IMR-90 (cell line): ENCODE results near the gene TSEN15. TPM values are rescaled to one million over a fixed set of nuclear protein-coding genes. Genes with fewer than 3 reads are reported as not detected.

Source experiments
- ATAC-seq: fragments of 200-7000 bp; cut with Tn5 transposase; 2 replicates; pipeline ENCODE4 v1.9.1; 2020; ENCODE audit warnings: low read depth, mild to moderate bottlenecking, moderate library complexity
- BruUV-seq: library from RNA; stranded (reverse); fragments of 400-500 nt; replicated peaks from 2 replicates; lab custom pipeline; 2021; lab: Mats Ljungman, UMichigan
- CTCF ChIA-PET: fragments of 300-600 bp; formaldehyde crosslinking; extraction: SDS; loops from one replicate; lab custom pipeline; 2021; ENCODE audit warnings: antibody characterized with exemption; lab: Yijun Ruan, JAX
- POLR2A ChIA-PET: fragments of 300-600 bp; sonication (Branson Sonifier 250); formaldehyde crosslinking; loops from one replicate; lab custom pipeline; 2022; ENCODE audit warnings: antibody characterized with exemption; ENCODE audit not compliant: unreplicated experiment; lab: Charles Lee
- DNase-seq: peaks from one replicate; pipeline ENCODE4 v3.0.0; 2013
- H2AFZ ChIP-seq: replicated peaks from 2 replicates; pipeline ENCODE3; 2013; ENCODE audit warnings: low read length, mild to moderate bottlenecking; ENCODE audit not compliant: poor library complexity
- H2AK5ac ChIP-seq: 2 replicates; pipeline ENCODE4 v1.6.1; 2013; ENCODE audit warnings: low read depth, low read length, inconsistent platforms
- H2AK9ac ChIP-seq: replicated peaks from 2 replicates; pipeline ENCODE3; 2013; ENCODE audit warnings: mild to moderate bottlenecking, low read depth, low read length, moderate library complexity; ENCODE audit not compliant: poor library complexity
- H2BK120ac ChIP-seq: 2 replicates; pipeline ENCODE4 v1.6.1; 2013; ENCODE audit warnings: low read depth, low read length, inconsistent platforms
- H2BK15ac ChIP-seq: 3 replicates; pipeline ENCODE4 v1.6.1; 2013; ENCODE audit warnings: low read depth, low read length, inconsistent platforms
- H2BK20ac ChIP-seq: 2 replicates; pipeline ENCODE4 v1.6.1; 2013; ENCODE audit warnings: low read depth, mild to moderate bottlenecking, inconsistent platforms, low read length, moderate library complexity
- H2BK5ac ChIP-seq: 2 replicates; pipeline ENCODE4 v1.6.1; 2013; ENCODE audit warnings: mild to moderate bottlenecking, low read depth, low read length, inconsistent platforms; ENCODE audit not compliant: poor library complexity, severe bottlenecking
- H3K14ac ChIP-seq: replicated peaks from 2 replicates; pipeline ENCODE4 v1.6.1; 2013; ENCODE audit warnings: low read depth, low read length, inconsistent platforms
- H3K18ac ChIP-seq: 2 replicates; pipeline ENCODE4 v1.6.1; 2013; ENCODE audit warnings: low read depth, low read length, control low read depth
- H3K23ac ChIP-seq: 2 replicates; pipeline ENCODE4 v1.6.1; 2013; ENCODE audit warnings: low read depth, low read length, inconsistent platforms
- H3K27ac ChIP-seq: 2 replicates; pipeline ENCODE4 v1.5.1; 2013; ENCODE audit warnings: mild to moderate bottlenecking, control low read depth, low read length; ENCODE audit not compliant: insufficient read depth
- H3K27me3 ChIP-seq: 2 replicates; pipeline ENCODE4 v1.6.1; 2013; ENCODE audit warnings: low read length; ENCODE audit not compliant: control insufficient read depth, insufficient read depth
- H3K36me3 ChIP-seq: 2 replicates; pipeline ENCODE4 v1.6.1; 2013; ENCODE audit warnings: low read length, mixed read lengths; ENCODE audit not compliant: control insufficient read depth, insufficient read depth
- H3K4ac ChIP-seq: 2 replicates; pipeline ENCODE4 v1.6.1; 2013; ENCODE audit warnings: low read depth, low read length, inconsistent platforms
- H3K4me1 ChIP-seq: 2 replicates; pipeline ENCODE4 v1.6.1; 2013; ENCODE audit warnings: low read length, mixed read lengths; ENCODE audit not compliant: control insufficient read depth, insufficient read depth
- H3K4me2 ChIP-seq: 2 replicates; pipeline ENCODE4 v1.6.1; 2013; ENCODE audit warnings: low read depth, mild to moderate bottlenecking, control low read depth, low read length, moderate library complexity
- H3K4me3 ChIP-seq: 2 replicates; pipeline ENCODE4 v1.5.1; 2013; ENCODE audit warnings: low read depth, mild to moderate bottlenecking, control low read depth, low read length, moderate library complexity; ENCODE audit not compliant: insufficient read depth
- H3K56ac ChIP-seq: 2 replicates; pipeline ENCODE4 v1.6.1; 2013; ENCODE audit warnings: low read length, inconsistent platforms; ENCODE audit not compliant: insufficient read depth; ENCODE audit errors: extremely low read depth
- H3K79me1 ChIP-seq, 2 experiments: 2 replicates each; pipeline ENCODE4 v1.6.1; 2013; ENCODE audit warnings: low read length in 2 of 2, inconsistent platforms in 1 of 2, low read depth in 1 of 2
- H3K9ac ChIP-seq: 2 replicates; pipeline ENCODE4 v1.6.1; 2013; ENCODE audit warnings: low read depth, low read length, control low read depth
- H3K9me1 ChIP-seq: 2 replicates; pipeline ENCODE4 v1.6.1; 2013; ENCODE audit warnings: low read length, inconsistent platforms; ENCODE audit not compliant: insufficient read depth
- H3K9me3 ChIP-seq: 2 replicates; pipeline ENCODE4 v1.6.1; 2013; ENCODE audit warnings: low read length; ENCODE audit not compliant: control insufficient read depth, insufficient read depth
- H4K20me1 ChIP-seq: 2 replicates; pipeline ENCODE4 v1.6.1; 2013; ENCODE audit warnings: low read length, inconsistent platforms; ENCODE audit not compliant: insufficient read depth
- H4K5ac ChIP-seq: 2 replicates; pipeline ENCODE4 v1.6.1; 2013; ENCODE audit warnings: mild to moderate bottlenecking, low read depth, low read length, control low read depth
- H4K8ac ChIP-seq, 2 experiments: 2 replicates each; pipeline ENCODE4 v1.6.1; 2013; ENCODE audit warnings: low read depth in 2 of 2, low read length in 2 of 2, control low read depth in 1 of 2, inconsistent platforms in 1 of 2
- H4K91ac ChIP-seq: 2 replicates; pipeline ENCODE4 v1.6.1; 2013; ENCODE audit warnings: low read depth, low read length, inconsistent platforms; ENCODE audit not compliant: insufficient read depth
- MAZ ChIP-seq: IDR thresholded peaks from 2 replicates; pipeline ENCODE4 v1.6.1; 2012; ENCODE audit warnings: low read depth, mild to moderate bottlenecking, low read length, improper control_type of control experiment, moderate library complexity, borderline replicate concordance
- RFX5 ChIP-seq: IDR thresholded peaks from 2 replicates; pipeline ENCODE4 v1.8.0; 2012; ENCODE audit warnings: low read depth, mild to moderate bottlenecking, low read length, moderate library complexity
- WGBS, 2 experiments: methylation state at CpG; one replicate each; pipeline versions ENCODE4 v1.1.5 to v1.1.7; 2013; ENCODE audit warnings: missing lambda C conversion rate in 2 of 2; ENCODE audit not compliant: insufficient read length in 1 of 2; ENCODE audit errors: extremely low coverage in 2 of 2; 5-methylcytosine and 5-hydroxymethylcytosine counted together
- dilution Hi-C: fragments of 300-500 bp; cut with HindIII; formaldehyde crosslinking; loops from one replicate; pipeline ENCODE4 v1.14.3; 2018; ENCODE audit warnings: low sequenced_read_pairs; ENCODE audit not compliant: unreplicated experiment
- in situ Hi-C: fragments of 300-500 bp; cut with MboI; formaldehyde crosslinking; loops from 3 replicates; pipeline ENCODE4 v1.14.3; 2019; ENCODE audit warnings: low sequenced_read_pairs, inconsistent platforms, mixed read lengths
- intact Hi-C: fragments of 100-400 bp; cut with micrococcal nuclease; formaldehyde crosslinking; loops from 2 replicates; pipeline ENCODE4 v1.10.0; 2022
- polyA plus RNA-seq, 3 experiments: library from polyadenylated mRNA; depleted of rRNA; stranded (reverse); fragments of >200 nt; gene quantifications; 2 replicates each; pipeline ENCODE4 v1.2.3, GENCODE V29; 2012; ENCODE audit warnings: low replicate concordance in 1 of 3
- total RNA-seq: library from RNA; depleted of rRNA; stranded (reverse); fragments of >200 nt; gene quantifications from 2 replicates; pipeline ENCODE4 v1.2.3, GENCODE V29; 2012

TSEN15 gene
- total and polyA plus RNA-seq, 2 of the 4 experiments (the other 2 are of a cell fraction) = 32.4 to 45.0 TPM

DNA sequence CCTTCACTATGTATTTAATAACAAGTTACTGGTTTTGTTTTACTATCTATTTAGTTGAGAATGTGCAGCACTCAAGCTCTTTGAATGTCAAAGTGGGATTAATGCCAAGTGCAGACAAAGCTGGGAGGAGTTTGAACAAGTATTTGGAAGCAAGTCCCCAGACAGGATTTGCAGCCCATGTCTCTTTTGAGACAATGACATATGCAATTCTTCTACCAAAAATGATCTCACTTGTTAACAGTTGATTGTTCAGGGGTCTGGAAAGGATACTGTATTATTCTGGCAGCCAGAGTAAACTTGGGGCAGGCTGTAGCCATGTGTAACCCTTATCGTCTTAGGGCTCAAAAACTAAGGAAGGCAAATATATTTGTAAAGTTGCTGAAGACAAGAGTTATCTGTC, 29.8 kb upstream of the TSEN15 start:
- H3K9me3 ChIP-seq = no peaks in the 10 kb centered on the region
- H3K4ac ChIP-seq = no peak overlapping the region
- H4K8ac ChIP-seq = no peak overlapping the region
- H3K4me2 ChIP-seq = no peak overlapping the region
- H3K18ac ChIP-seq = no peak overlapping the region
- ChIA-PET CTCF (interaction anchor here (0.6 kb wide), 1 partner anchor 679 kb away, joined by 3 read pairs; no protein-coding TSS in a partner anchor), POLR2A (no interaction called here)
- no peak overlapping the region for H3K56ac ChIP-seq
- no peak overlapping the region for H2BK120ac ChIP-seq
- ATAC-seq (no peak), DNase-seq (no peak)
- no peaks in the 10 kb centered on the region for H3K27me3 ChIP-seq
- dilution Hi-C loops = no loop called here
- H3K14ac ChIP-seq = no peak overlapping the region
- in situ Hi-C loops = no loop called here
- H4K91ac ChIP-seq = no peak overlapping the region
- H3K4me1 ChIP-seq = peaks cover 12% of the 10 kb centered on the region
- no CpG with 5 or more reads among the region's 1 CpG for WGBS, 2 experiments
- H4K20me1 ChIP-seq = no peaks in the 10 kb centered on the region
- H3K23ac ChIP-seq = no peak overlapping the region
- intact Hi-C loops = no loop called here
- no peaks in the 10 kb centered on the region for H3K36me3 ChIP-seq
- no peak overlapping the region for H3K4me3 ChIP-seq
- H2AFZ ChIP-seq = no peak overlapping the region
- TF ChIP-seq MAZ = no peak
- no peak for TF ChIP-seq RFX5
- H2AK9ac ChIP-seq = no peak overlapping the region
- peaks cover 0 to 8% of the 10 kb centered on the region in 2 experiments; a peak in 1 of 4 replicates for H3K79me1 ChIP-seq
- H4K5ac ChIP-seq = no peak overlapping the region
- H2BK15ac ChIP-seq = no peak overlapping the region
- no peak overlapping the region for H2AK5ac ChIP-seq
- H2BK20ac ChIP-seq = no peak overlapping the region
- BruUV-seq = no TSS peak
- no peak overlapping the region for H2BK5ac ChIP-seq
- H3K27ac ChIP-seq = no peak overlapping the region
- peaks cover 4% of the 10 kb centered on the region; the same call in 1 of the 2 replicates for H3K9me1 ChIP-seq
- H3K9ac ChIP-seq = no peak overlapping the region
